ENCODE measurements around the gene RNASEH2A. TPM values are rescaled to one million over a fixed set of nuclear protein-coding genes. Genes with fewer than 3 reads are reported as not detected.
A peak's percentile ranks its signal among the peaks of the same experiment; 100 is the strongest.

Gene RNASEH2A
- total and polyA plus RNA-seq, 4 experiments from 2014 or later = 10.5 to 23.5 (median 14.7) TPM

- H3K27ac ChIP-seq (ENCODE audit: low read depth, low read length) = peak overlapping the region; percentile 99
- no peaks in the 10 kb centered on the region for H3K27me3 Mint-ChIP-seq
- peaks cover 0 to 1% (median 0%) of the 10 kb centered on the region in 8 donors for H3K9me3 Mint-ChIP-seq
- H3K4me3 ChIP-seq (ENCODE audit: low read length in 2 of 2) = peak overlapping the region; percentile 40 to 71
- H3K27me3 ChIP-seq (ENCODE audit: insufficient read depth, low read length) = no peaks in the 10 kb centered on the region
- peaks cover 74% of the 10 kb centered on the region for H3K4me1 ChIP-seq (ENCODE audit: insufficient read depth, low read length)
- intact Hi-C loops (cut with micrococcal nuclease) = loop anchor here (1.0 kb wide), 1 partner anchor 8 kb away; no protein-coding TSS in a partner anchor
- peaks cover 21 to 46% (median 33%) of the 10 kb centered on the region in 4 donors for H3K4me1 Mint-ChIP-seq
- peak overlapping the region in 2 of 7 donors; percentile 98 to 99 for H3K27ac Mint-ChIP-seq
- ChIA-PET CTCF (ENCODE audit: partially characterized antibody) (interaction anchor here (0.9 to 27.8 kb wide), 3 partner anchors 17 to 24 kb away, joined by 3 to 906 read pairs (median 6); partner anchors contain the start of genes JUNB, PRDX2, RNASEH2A and THSD8), POLR2A (ENCODE audit: partially characterized antibody) (interaction anchor here (0.8 to 16.4 kb wide), 8 partner anchors 13 to 619 kb away, joined by 3 to 1162 read pairs (median 4); partner anchors contain the start of genes DHPS, JUNB, PRDX2 and RNASEH2A)
- H3K9me3 ChIP-seq (ENCODE audit: control insufficient read depth in 1 of 2, low read length in 2 of 2) = no peaks in the 10 kb centered on the region
- no peaks in the 10 kb centered on the region for H3K36me3 ChIP-seq (ENCODE audit: insufficient read depth, low read length)
- DNase-seq = peak in 2 of 5 donors; percentile 97 to 99
- peaks cover 0 to 2% of the 10 kb centered on the region in 2 donors for H3K36me3 Mint-ChIP-seq
- H3K4me3 Mint-ChIP-seq = peak overlapping the region; percentile 79 to 95 (median 88)
Observed at GRCh38 chr19:12782174-12782423, 24.3 kb upstream of the RNASEH2A start.

- intact Hi-C loops (cut with micrococcal nuclease) = loop anchor here (1.0 kb wide), 1 partner anchor 8 kb away; no protein-coding TSS in a partner anchor
- POLR2A ChIA-PET (ENCODE audit: partially characterized antibody) = interaction anchor here (0.7 to 16.4 kb wide), 9 partner anchors 12 to 620 kb away, joined by 3 to 1162 read pairs (median 5); partner anchors contain the start of genes DHPS, JUNB, PRDX2 and RNASEH2A
- Mint-ChIP-seq H3K27me3 (no peaks in the 10 kb centered on the region), H3K27ac (peak overlapping the region in 2 of 7 donors; percentile 98 to 99), H3K4me1 (peaks cover 19 to 41% (median 28%) of the 10 kb centered on the region in 4 donors), H3K9me3 (peaks cover 0 to 1% (median 0%) of the 10 kb centered on the region in 8 donors), H3K36me3 (peaks cover 0 to 2% of the 10 kb centered on the region in 2 donors), H3K4me3 (peak overlapping the region; percentile 79 to 95 (median 88))
- CTCF ChIA-PET (ENCODE audit: partially characterized antibody) = interaction anchor here (0.9 to 27.8 kb wide), 3 partner anchors 16 to 25 kb away, joined by 3 to 906 read pairs (median 6); partner anchors contain the start of genes JUNB, PRDX2, RNASEH2A and THSD8
- H3K9me3 ChIP-seq (ENCODE audit: control insufficient read depth in 1 of 2, low read length in 2 of 2) = no peaks in the 10 kb centered on the region
- H3K4me1 ChIP-seq (ENCODE audit: insufficient read depth, low read length) = peaks cover 68% of the 10 kb centered on the region
- peak overlapping the region; percentile 40 to 71 for H3K4me3 ChIP-seq (ENCODE audit: low read length in 2 of 2)
- no peaks in the 10 kb centered on the region for H3K36me3 ChIP-seq (ENCODE audit: insufficient read depth, low read length)
- peak in 4 of 5 donors; percentile 75 to 99 (median 97) for DNase-seq
- H3K27me3 ChIP-seq (ENCODE audit: insufficient read depth, low read length) = no peaks in the 10 kb centered on the region
- H3K27ac ChIP-seq (ENCODE audit: low read depth, low read length) = peak overlapping the region; percentile 99
Observed at GRCh38 chr19:12782424-12783290, 23.7 kb upstream of the RNASEH2A start.

GRCh38 chr19:12783291-12783848 lies 23.0 kb upstream of the RNASEH2A start:
- peak overlapping the region; percentile 99 for H3K27ac ChIP-seq (ENCODE audit: low read depth, low read length)
- no peaks in the 10 kb centered on the region for H3K9me3 ChIP-seq (ENCODE audit: control insufficient read depth in 1 of 2, low read length in 2 of 2)
- peaks cover 66% of the 10 kb centered on the region for H3K4me1 ChIP-seq (ENCODE audit: insufficient read depth, low read length)
- POLR2A ChIA-PET (ENCODE audit: partially characterized antibody) = interaction anchor here (0.7 to 16.4 kb wide), 5 partner anchors 12 to 107 kb away, joined by 5 to 1162 read pairs (median 11); partner anchors contain the start of genes JUNB, PRDX2, RNASEH2A and THSD8
- CTCF ChIA-PET (ENCODE audit: partially characterized antibody) = interaction anchor here (1.2 to 27.8 kb wide), 2 partner anchors 15 to 25 kb away, joined by 6 to 906 read pairs; partner anchors contain the start of genes JUNB, PRDX2, RNASEH2A and THSD8
- Mint-ChIP-seq H3K9me3 (peaks cover 0 to 1% (median 0%) of the 10 kb centered on the region in 8 donors), H3K27me3 (no peaks in the 10 kb centered on the region), H3K4me1 (peaks cover 18 to 41% (median 28%) of the 10 kb centered on the region in 4 donors), H3K27ac (peak overlapping the region in 1 of 7 donors; percentile 98), H3K36me3 (peaks cover 0 to 2% of the 10 kb centered on the region in 2 donors), H3K4me3 (peak overlapping the region; percentile 57 to 88 (median 74))
- no peaks in the 10 kb centered on the region for H3K36me3 ChIP-seq (ENCODE audit: insufficient read depth, low read length)
- H3K27me3 ChIP-seq (ENCODE audit: insufficient read depth, low read length) = no peaks in the 10 kb centered on the region
- DNase-seq = peak in 2 of 5 donors; percentile 22 to 59
- intact Hi-C loops (cut with micrococcal nuclease) = no loop called here
- H3K4me3 ChIP-seq (ENCODE audit: low read length in 2 of 2) = no peak overlapping the region

- CTCF ChIA-PET (ENCODE audit: partially characterized antibody) = interaction anchor here (27.8 kb wide), 1 partner anchor 15 kb away, joined by 906 read pairs; the partner anchor contains the start of genes JUNB, PRDX2, RNASEH2A and THSD8
- H3K4me3 Mint-ChIP-seq = peak overlapping the region in 6 of 8 donors; percentile 63 to 79 (median 74)
- no peaks in the 10 kb centered on the region for H3K36me3 ChIP-seq (ENCODE audit: insufficient read depth, low read length)
- H3K9me3 Mint-ChIP-seq = peaks cover 0 to 1% (median 0%) of the 10 kb centered on the region in 8 donors
- H3K4me3 ChIP-seq (ENCODE audit: low read length in 2 of 2) = no peak overlapping the region
- POLR2A ChIA-PET (ENCODE audit: partially characterized antibody) = interaction anchor here (2.3 to 16.4 kb wide), 2 partner anchors 11 to 61 kb away, joined by 11 to 1162 read pairs; partner anchors contain the start of genes JUNB, PRDX2, THSD8 and TNPO2
- H3K4me1 ChIP-seq (ENCODE audit: insufficient read depth, low read length) = peaks cover 66% of the 10 kb centered on the region
- H3K9me3 ChIP-seq (ENCODE audit: control insufficient read depth in 1 of 2, low read length in 2 of 2) = no peaks in the 10 kb centered on the region
- DNase-seq = peak in 1 of 5 donors; percentile 52
- intact Hi-C loops (cut with micrococcal nuclease) = no loop called here
- no peaks in the 10 kb centered on the region for H3K27me3 Mint-ChIP-seq
- H3K27ac ChIP-seq (ENCODE audit: low read depth, low read length) = peak overlapping the region; percentile 99
- peak overlapping the region in 1 of 7 donors; percentile 98 for H3K27ac Mint-ChIP-seq
- peaks cover 16 to 41% (median 26%) of the 10 kb centered on the region in 4 donors for H3K4me1 Mint-ChIP-seq
- H3K36me3 Mint-ChIP-seq = peaks cover 0 to 2% of the 10 kb centered on the region in 2 donors
- no peaks in the 10 kb centered on the region for H3K27me3 ChIP-seq (ENCODE audit: insufficient read depth, low read length)
Observed at GRCh38 chr19:12783849-12784393, 22.5 kb upstream of the RNASEH2A start.

DNA sequence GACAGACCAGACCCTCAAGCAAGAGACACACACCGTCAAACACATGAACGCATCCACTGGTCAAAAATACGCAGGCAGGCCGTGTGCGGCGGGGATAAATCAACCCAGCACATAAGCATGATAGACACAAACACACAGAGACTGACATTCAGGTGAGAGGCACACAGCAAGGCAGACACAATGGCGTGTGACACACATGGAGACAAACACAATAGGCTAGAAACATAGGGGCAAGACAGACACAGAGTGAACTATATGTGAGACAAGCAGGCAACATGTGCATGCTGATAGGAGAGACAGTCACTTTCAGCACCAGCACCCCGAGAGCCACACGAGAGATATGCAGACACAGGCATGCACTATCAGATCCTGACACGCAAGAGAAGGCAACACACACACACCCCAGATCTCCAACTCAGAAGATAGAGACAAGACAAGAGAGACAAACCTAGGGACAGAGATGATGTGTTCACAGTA lies 22.0 kb upstream of the RNASEH2A start:
- Histone ChIP-seq H3K9me3 (ENCODE audit: control insufficient read depth in 1 of 2, low read length in 2 of 2) (no peaks in the 10 kb centered on the region), H3K4me1 (ENCODE audit: insufficient read depth, low read length) (peaks cover 66% of the 10 kb centered on the region), H3K27me3 (ENCODE audit: insufficient read depth, low read length) (no peaks in the 10 kb centered on the region), H3K27ac (ENCODE audit: low read depth, low read length) (peak overlapping the region; percentile 99), H3K36me3 (ENCODE audit: insufficient read depth, low read length) (no peaks in the 10 kb centered on the region), H3K4me3 (ENCODE audit: low read length in 2 of 2) (no peak overlapping the region)
- Mint-ChIP-seq H3K27ac (no peak overlapping the region), H3K4me1 (peaks cover 14 to 41% (median 26%) of the 10 kb centered on the region in 4 donors), H3K4me3 (no peak overlapping the region), H3K9me3 (peaks cover 0 to 1% (median 0%) of the 10 kb centered on the region in 8 donors), H3K27me3 (no peaks in the 10 kb centered on the region), H3K36me3 (peaks cover 0 to 2% of the 10 kb centered on the region in 2 donors)
- peak in 3 of 5 donors; percentile 38 to 74 (median 45) for DNase-seq
- ChIA-PET POLR2A (ENCODE audit: partially characterized antibody) (interaction anchor here (16.4 kb wide), 1 partner anchor 10 kb away, joined by 1162 read pairs; the partner anchor contains the start of genes JUNB, PRDX2 and THSD8), CTCF (ENCODE audit: partially characterized antibody) (interaction anchor here (27.8 kb wide), 1 partner anchor 14 kb away, joined by 906 read pairs; the partner anchor contains the start of genes JUNB, PRDX2, RNASEH2A and THSD8)
- intact Hi-C loops (cut with micrococcal nuclease) = no loop called here

GRCh38 chr19:12784871-12785430 lies 21.4 kb upstream of the RNASEH2A start:
- Mint-ChIP-seq H3K27ac (no peak overlapping the region), H3K4me1 (peaks cover 13 to 35% (median 23%) of the 10 kb centered on the region in 4 donors), H3K9me3 (peaks cover 0 to 1% (median 0%) of the 10 kb centered on the region in 8 donors), H3K27me3 (no peaks in the 10 kb centered on the region), H3K4me3 (no peak overlapping the region), H3K36me3 (peaks cover 0 to 2% of the 10 kb centered on the region in 2 donors)
- CTCF ChIA-PET (ENCODE audit: partially characterized antibody) = interaction anchor here (1.0 to 1.1 kb wide), 2 partner anchors 8 to 11 kb away, joined by 4 read pairs; no protein-coding TSS in a partner anchor
- Histone ChIP-seq H3K36me3 (ENCODE audit: insufficient read depth, low read length) (no peaks in the 10 kb centered on the region), H3K4me1 (ENCODE audit: insufficient read depth, low read length) (peaks cover 67% of the 10 kb centered on the region), H3K4me3 (ENCODE audit: low read length in 2 of 2) (no peak overlapping the region), H3K27me3 (ENCODE audit: insufficient read depth, low read length) (no peaks in the 10 kb centered on the region), H3K27ac (ENCODE audit: low read depth, low read length) (peak overlapping the region; percentile 99), H3K9me3 (ENCODE audit: control insufficient read depth in 1 of 2, low read length in 2 of 2) (no peaks in the 10 kb centered on the region)
- POLR2A ChIA-PET (ENCODE audit: partially characterized antibody) = interaction anchor here (1.1 to 20.0 kb wide), 2 partner anchors 9 to 67 kb away, joined by 3 to 1162 read pairs; partner anchors contain the start of gene HOOK2
- intact Hi-C loops (cut with micrococcal nuclease) = no loop called here
- DNase-seq = peak; percentile 59 to 84 (median 65)

All from CD4-positive, alpha-beta memory T cell (primary cell).